ENCODE measurements around the gene TRPM1.

TRPM1 gene

GRCh38 chr15:31085359-31085758, 16.2 kb downstream of the TRPM1 start:
- Histone ChIP-seq H3K9me3 (ENCODE audit: control insufficient read depth, low read length) (no peaks in the 10 kb centered on the region), H3K27me3 (ENCODE audit: control insufficient read depth, insufficient read depth, low read length, poor library complexity, severe bottlenecking) (peaks cover 3% of the 10 kb centered on the region), H3K4me1 (ENCODE audit: control insufficient read depth, insufficient read depth, low read length) (no peaks in the 10 kb centered on the region), H3K36me3 (ENCODE audit: control insufficient read depth, insufficient read depth, low read length) (no peaks in the 10 kb centered on the region), H3K27ac (ENCODE audit: insufficient read depth, low read depth, low read length, poor library complexity, severe bottlenecking) (no peak overlapping the region), H3K4me3 (ENCODE audit: insufficient read depth, low read depth, low read length) (no peak overlapping the region)
- WGBS, 2 experiments: 94 to 95% methylated on average over 7 of the region's 7 CpGs

- WGBS, 2 experiments: 92% methylated on average over 6 of the region's 6 CpGs
Observed at GRCh38 chr15:31084176-31084575, 17.3 kb downstream of the TRPM1 start.

GRCh38 chr15:31083370-31083780, 18.1 kb downstream of the TRPM1 start:
- H3K4me3 ChIP-seq (ENCODE audit: insufficient read depth, low read depth, low read length): no peak overlapping the region
- H3K27me3 ChIP-seq (ENCODE audit: control insufficient read depth, insufficient read depth, low read length, poor library complexity, severe bottlenecking): peaks cover 3% of the 10 kb centered on the region
- peaks cover 4% of the 10 kb centered on the region for H3K4me1 ChIP-seq (ENCODE audit: control insufficient read depth, insufficient read depth, low read length)
- 93 to 95% methylated on average over 6 of the region's 6 CpGs for WGBS, 2 experiments
- no peak overlapping the region for H3K27ac ChIP-seq (ENCODE audit: insufficient read depth, low read depth, low read length, poor library complexity, severe bottlenecking)
- no peaks in the 10 kb centered on the region for H3K9me3 ChIP-seq (ENCODE audit: control insufficient read depth, low read length)
- H3K36me3 ChIP-seq (ENCODE audit: control insufficient read depth, insufficient read depth, low read length): no peaks in the 10 kb centered on the region

More at GRCh38 chr15:31084176-31084575, 17.3 kb downstream of the TRPM1 start:
- Histone ChIP-seq H3K4me1 (ENCODE audit: control insufficient read depth, insufficient read depth, low read length) (no peaks in the 10 kb centered on the region), H3K9me3 (ENCODE audit: control insufficient read depth, low read length) (no peaks in the 10 kb centered on the region), H3K27me3 (ENCODE audit: control insufficient read depth, insufficient read depth, low read length, poor library complexity, severe bottlenecking) (peaks cover 3% of the 10 kb centered on the region), H3K4me3 (ENCODE audit: insufficient read depth, low read depth, low read length) (no peak overlapping the region), H3K27ac (ENCODE audit: insufficient read depth, low read depth, low read length, poor library complexity, severe bottlenecking) (no peak overlapping the region), H3K36me3 (ENCODE audit: control insufficient read depth, insufficient read depth, low read length) (no peaks in the 10 kb centered on the region)

- H3K9me3 ChIP-seq (ENCODE audit: control insufficient read depth, low read length): no peaks in the 10 kb centered on the region
- H3K27ac ChIP-seq (ENCODE audit: insufficient read depth, low read depth, low read length, poor library complexity, severe bottlenecking): no peak overlapping the region
- WGBS, 2 experiments: 94% methylated on average over 11 of the region's 11 CpGs
- H3K36me3 ChIP-seq (ENCODE audit: control insufficient read depth, insufficient read depth, low read length): no peaks in the 10 kb centered on the region
- H3K4me3 ChIP-seq (ENCODE audit: insufficient read depth, low read depth, low read length): no peak overlapping the region
- H3K4me1 ChIP-seq (ENCODE audit: control insufficient read depth, insufficient read depth, low read length): peaks cover 9% of the 10 kb centered on the region
- peaks cover 3% of the 10 kb centered on the region for H3K27me3 ChIP-seq (ENCODE audit: control insufficient read depth, insufficient read depth, low read length, poor library complexity, severe bottlenecking)
Observed at GRCh38 chr15:31082771-31083369, 18.7 kb downstream of the TRPM1 start.

GRCh38 chr15:31081588-31082250, 19.8 kb downstream of the TRPM1 start:
- Histone ChIP-seq H3K4me3 (ENCODE audit: insufficient read depth, low read depth, low read length) (no peak overlapping the region), H3K36me3 (ENCODE audit: control insufficient read depth, insufficient read depth, low read length) (no peaks in the 10 kb centered on the region), H3K9me3 (ENCODE audit: control insufficient read depth, low read length) (no peaks in the 10 kb centered on the region), H3K27ac (ENCODE audit: insufficient read depth, low read depth, low read length, poor library complexity, severe bottlenecking) (no peak overlapping the region), H3K27me3 (ENCODE audit: control insufficient read depth, insufficient read depth, low read length, poor library complexity, severe bottlenecking) (peaks cover 3% of the 10 kb centered on the region), H3K4me1 (ENCODE audit: control insufficient read depth, insufficient read depth, low read length) (peaks cover 20% of the 10 kb centered on the region)
- WGBS, 2 experiments: 84 to 85% methylated on average over 6 of the region's 6 CpGs

GRCh38 chr15:31081056-31081455, 20.5 kb downstream of the TRPM1 start:
- Histone ChIP-seq H3K27ac (ENCODE audit: insufficient read depth, low read depth, low read length, poor library complexity, severe bottlenecking) (no peak overlapping the region), H3K9me3 (ENCODE audit: control insufficient read depth, low read length) (no peaks in the 10 kb centered on the region), H3K27me3 (ENCODE audit: control insufficient read depth, insufficient read depth, low read length, poor library complexity, severe bottlenecking) (peaks cover 3% of the 10 kb centered on the region), H3K4me3 (ENCODE audit: insufficient read depth, low read depth, low read length) (no peak overlapping the region), H3K36me3 (ENCODE audit: control insufficient read depth, insufficient read depth, low read length) (no peaks in the 10 kb centered on the region), H3K4me1 (ENCODE audit: control insufficient read depth, insufficient read depth, low read length) (peaks cover 21% of the 10 kb centered on the region)
- 73 to 81% methylated on average over 11 of the region's 11 CpGs for WGBS, 2 experiments

GRCh38 chr15:31080591-31081014, 20.9 kb downstream of the TRPM1 start:
- no peaks in the 10 kb centered on the region for H3K36me3 ChIP-seq (ENCODE audit: control insufficient read depth, insufficient read depth, low read length)
- H3K9me3 ChIP-seq (ENCODE audit: control insufficient read depth, low read length): no peaks in the 10 kb centered on the region
- no peak overlapping the region for H3K4me3 ChIP-seq (ENCODE audit: insufficient read depth, low read depth, low read length)
- H3K27me3 ChIP-seq (ENCODE audit: control insufficient read depth, insufficient read depth, low read length, poor library complexity, severe bottlenecking): peaks cover 3% of the 10 kb centered on the region
- no peak overlapping the region for H3K27ac ChIP-seq (ENCODE audit: insufficient read depth, low read depth, low read length, poor library complexity, severe bottlenecking)
- H3K4me1 ChIP-seq (ENCODE audit: control insufficient read depth, insufficient read depth, low read length): peaks cover 21% of the 10 kb centered on the region
- 15 to 21% methylated on average over 19 to 21 of the region's 26 CpGs for WGBS, 2 experiments

- H3K27me3 ChIP-seq (ENCODE audit: control insufficient read depth, insufficient read depth, low read length, poor library complexity, severe bottlenecking): peaks cover 3% of the 10 kb centered on the region
- no peaks in the 10 kb centered on the region for H3K9me3 ChIP-seq (ENCODE audit: control insufficient read depth, low read length)
- 74 to 80% methylated on average over 2 of the region's 2 CpGs for WGBS, 2 experiments
- H3K27ac ChIP-seq (ENCODE audit: insufficient read depth, low read depth, low read length, poor library complexity, severe bottlenecking): no peak overlapping the region
- H3K4me3 ChIP-seq (ENCODE audit: insufficient read depth, low read depth, low read length): no peak overlapping the region
- H3K36me3 ChIP-seq (ENCODE audit: control insufficient read depth, insufficient read depth, low read length): no peaks in the 10 kb centered on the region
- peaks cover 21% of the 10 kb centered on the region for H3K4me1 ChIP-seq (ENCODE audit: control insufficient read depth, insufficient read depth, low read length)
Observed at GRCh38 chr15:31079519-31079918, 22.0 kb downstream of the TRPM1 start.

- WGBS, 2 experiments: 53 to 56% methylated on average over 8 of the region's 8 CpGs
- H3K27ac ChIP-seq (ENCODE audit: insufficient read depth, low read depth, low read length, poor library complexity, severe bottlenecking): no peak overlapping the region
- no peak overlapping the region for H3K4me3 ChIP-seq (ENCODE audit: insufficient read depth, low read depth, low read length)
- peaks cover 21% of the 10 kb centered on the region for H3K4me1 ChIP-seq (ENCODE audit: control insufficient read depth, insufficient read depth, low read length)
- H3K36me3 ChIP-seq (ENCODE audit: control insufficient read depth, insufficient read depth, low read length): no peaks in the 10 kb centered on the region
- H3K9me3 ChIP-seq (ENCODE audit: control insufficient read depth, low read length): no peaks in the 10 kb centered on the region
- peaks cover 3% of the 10 kb centered on the region for H3K27me3 ChIP-seq (ENCODE audit: control insufficient read depth, insufficient read depth, low read length, poor library complexity, severe bottlenecking)
Observed at GRCh38 chr15:31078471-31078870, 23.1 kb downstream of the TRPM1 start.

- Histone ChIP-seq H3K9me3 (ENCODE audit: control insufficient read depth, low read length) (no peaks in the 10 kb centered on the region), H3K27ac (ENCODE audit: insufficient read depth, low read depth, low read length, poor library complexity, severe bottlenecking) (no peak overlapping the region), H3K4me3 (ENCODE audit: insufficient read depth, low read depth, low read length) (no peak overlapping the region), H3K36me3 (ENCODE audit: control insufficient read depth, insufficient read depth, low read length) (no peaks in the 10 kb centered on the region), H3K4me1 (ENCODE audit: control insufficient read depth, insufficient read depth, low read length) (peaks cover 21% of the 10 kb centered on the region), H3K27me3 (ENCODE audit: control insufficient read depth, insufficient read depth, low read length, poor library complexity, severe bottlenecking) (peaks cover 3% of the 10 kb centered on the region)
- WGBS, 2 experiments: 88 to 91% methylated on average over 7 of the region's 7 CpGs
Observed at GRCh38 chr15:31077941-31078340, 23.6 kb downstream of the TRPM1 start.
